Activated CD8-positive, alpha-beta memory T cell treated with anti-CD3 and anti-CD28 coated beads for 1 hour (primary cell): Measurements from ENCODE around the gene BTBD19.

Experiments used
- DNase-seq, 2 donors: peaks; one replicate each; pipeline ENCODE4 v3.0.0-alpha.2; 2020; ENCODE audit warnings: low read depth in 1 of 2; ENCODE audit errors: extremely low read depth in 1 of 2

BTBD19 gene

DNA sequence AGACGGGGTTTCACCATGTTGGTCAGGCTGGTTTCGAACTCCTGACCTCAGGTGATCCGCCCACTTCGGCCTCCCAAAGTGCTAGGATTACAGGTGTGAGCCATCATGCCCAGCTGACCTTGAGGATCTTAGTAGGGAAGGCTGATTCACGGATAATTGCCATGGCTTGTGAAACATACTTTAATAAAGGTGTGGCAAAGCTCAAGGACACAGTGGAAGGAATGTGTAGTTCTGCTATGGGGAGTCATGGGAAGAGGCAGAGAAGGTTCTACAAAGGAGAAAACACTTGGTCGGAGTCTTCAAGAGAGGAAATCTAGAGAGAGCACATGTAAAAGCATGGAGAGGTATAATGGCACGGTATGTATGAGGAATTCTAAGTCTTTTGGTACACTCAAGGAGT lies 47.4 kb downstream of the BTBD19 start:
- DNase-seq, result no peak

DNA sequence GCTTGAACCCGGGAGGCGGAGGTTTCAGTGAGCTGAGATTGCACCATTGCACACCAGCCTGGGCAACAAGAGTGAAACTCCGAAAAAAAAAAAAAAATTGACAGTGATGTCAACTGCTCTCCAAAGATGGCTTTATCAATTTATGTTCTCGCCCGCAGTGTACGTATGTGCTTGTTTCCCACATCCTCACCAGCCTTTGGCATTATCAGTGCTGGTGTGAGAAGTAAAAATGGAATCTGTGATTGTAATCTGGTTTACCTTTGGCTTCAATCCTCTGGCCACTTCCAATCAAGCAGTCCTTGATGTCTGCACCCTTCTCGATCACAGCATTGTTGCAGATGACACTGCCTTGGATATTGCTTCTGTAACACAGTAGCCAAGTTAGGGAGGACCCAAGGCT lies 49.1 kb downstream of the BTBD19 start:
- DNase-seq, result no peak

DNA sequence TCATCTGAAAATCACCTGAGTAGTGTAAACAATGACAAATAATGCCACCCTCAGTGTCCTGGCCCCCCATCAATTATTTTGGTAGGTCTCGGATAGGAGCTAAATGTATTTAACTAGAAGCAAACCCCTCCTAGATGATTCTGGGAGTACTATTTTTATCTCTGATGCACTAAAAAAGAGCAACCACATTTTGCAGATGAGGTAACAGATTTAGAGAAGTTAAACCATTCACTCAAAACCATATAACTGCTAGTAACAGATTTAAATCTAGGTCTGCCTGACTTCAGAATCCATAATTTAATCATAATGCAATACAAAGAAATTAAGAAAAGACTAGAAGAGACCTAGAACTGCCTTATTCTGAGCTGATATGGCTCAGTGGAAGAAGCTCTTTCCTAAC lies 52.0 kb downstream of the BTBD19 start:
- no peak for DNase-seq

- no peak for DNase-seq
Observed at GRCh38 chr1:44860891-44861425, 52.6 kb downstream of the BTBD19 start.

GRCh38 chr1:44862829-44863401 lies 54.6 kb downstream of the BTBD19 start:
- DNase-seq, result no peak
